PC-9 (cell line): Measurements from ENCODE around the gene ADPRM.

Experiments
- EZH2 ChIP-seq: fragments of 200-600 bp; sonication (generic); IDR thresholded peaks from 2 replicates; pipeline ENCODE4 v1.8.0; 2017; ENCODE audit warnings: antibody characterized with exemption, low read depth
- TF ChIP-seq, protein P1 (sequence below): fragments of 200-600 bp; sonication (generic); conservative IDR thresholded peaks from 2 replicates; pipeline ENCODE4 v1.6.1; 2017; ENCODE audit warnings: mixed run types, antibody characterized with exemption, mild to moderate bottlenecking, moderate library complexity

GRCh38 chr17:10754109-10754508, 56.7 kb downstream of the ADPRM start:
- TF ChIP-seq, protein P1, sequence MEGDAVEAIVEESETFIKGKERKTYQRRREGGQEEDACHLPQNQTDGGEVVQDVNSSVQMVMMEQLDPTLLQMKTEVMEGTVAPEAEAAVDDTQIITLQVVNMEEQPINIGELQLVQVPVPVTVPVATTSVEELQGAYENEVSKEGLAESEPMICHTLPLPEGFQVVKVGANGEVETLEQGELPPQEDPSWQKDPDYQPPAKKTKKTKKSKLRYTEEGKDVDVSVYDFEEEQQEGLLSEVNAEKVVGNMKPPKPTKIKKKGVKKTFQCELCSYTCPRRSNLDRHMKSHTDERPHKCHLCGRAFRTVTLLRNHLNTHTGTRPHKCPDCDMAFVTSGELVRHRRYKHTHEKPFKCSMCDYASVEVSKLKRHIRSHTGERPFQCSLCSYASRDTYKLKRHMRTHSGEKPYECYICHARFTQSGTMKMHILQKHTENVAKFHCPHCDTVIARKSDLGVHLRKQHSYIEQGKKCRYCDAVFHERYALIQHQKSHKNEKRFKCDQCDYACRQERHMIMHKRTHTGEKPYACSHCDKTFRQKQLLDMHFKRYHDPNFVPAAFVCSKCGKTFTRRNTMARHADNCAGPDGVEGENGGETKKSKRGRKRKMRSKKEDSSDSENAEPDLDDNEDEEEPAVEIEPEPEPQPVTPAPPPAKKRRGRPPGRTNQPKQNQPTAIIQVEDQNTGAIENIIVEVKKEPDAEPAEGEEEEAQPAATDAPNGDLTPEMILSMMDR: peak; percentile 37
- TF ChIP-seq EZH2: no peak
